ENCODE measurements around the gene MAPK8. TPM values are rescaled to one million over a fixed set of nuclear protein-coding genes. Genes with fewer than 3 reads are reported as not detected.
A peak's percentile ranks its signal among the peaks of the same experiment; 100 is the strongest.

Gene MAPK8
- total and polyA plus RNA-seq, 9 of the 15 experiments (the other 6 are each of a cell fraction or from before 2014, with no cell fraction given), result 6.4 to 159 (median 71.0) TPM

- POLR2A ChIA-PET, result interaction anchor here (0.9 to 3.5 kb wide), 6 partner anchors 9 to 25 kb away, joined by 3 to 10 read pairs (median 4); no protein-coding TSS in a partner anchor
- DNase-seq (ENCODE audit: extremely low read depth in 1 of 4, low spot score in 3 of 4) (peak; percentile 80 to 96 (median 83)), FAIRE-seq (peak; percentile 92), ATAC-seq (peak; percentile 48)
- 0% methylated on average over 3 of the region's 3 CpGs for WGBS (ENCODE audit: insufficient coverage, low coverage, missing lambda C conversion rate)
- H3K4me3 ChIP-seq, result no peak overlapping the region
- no peaks in the 10 kb centered on the region; a peak in 1 of 5 replicates for H3K27me3 ChIP-seq (ENCODE audit: control insufficient read depth in 2 of 2, insufficient read depth in 2 of 2, low read length in 2 of 2)
- no peaks in the 10 kb centered on the region for H3K9me1 ChIP-seq (ENCODE audit: control insufficient read depth, insufficient read depth, low read length)
- H3K27ac ChIP-seq (ENCODE audit: extremely low read depth, low read depth, low read length), result peak overlapping the region; percentile 100
- H3K79me2 ChIP-seq (ENCODE audit: control insufficient read depth, insufficient read depth, low read length), result peaks cover 69% of the 10 kb centered on the region
- intact Hi-C loops (cut with micrococcal nuclease) (loop anchor here (2.0 kb wide), 1 partner anchor 39 kb away; no protein-coding TSS in a partner anchor), in situ Hi-C loops (cut with MboI) (no loop called here)
- CTCF ChIA-PET (ENCODE audit: low intra/inter-chr PET ratio), result no interaction called here
- H3K9me3 ChIP-seq (replicated peaks; ENCODE audit: control insufficient read depth, insufficient read depth, low read depth, low read length), result peaks cover 3% of the 10 kb centered on the region
- H3K4me2 ChIP-seq (ENCODE audit: insufficient read depth, low read length), result peak overlapping the region; percentile 76
- peaks cover 29% of the 10 kb centered on the region for H3K36me3 ChIP-seq (ENCODE audit: control insufficient read depth, insufficient read depth, low read length)
- peak overlapping the region; percentile 82 to 92 for H3K9ac ChIP-seq (ENCODE audit: insufficient read depth in 1 of 2, low read depth in 2 of 2, low read length in 2 of 2)
- peaks cover 70 to 80% of the 10 kb centered on the region in 2 experiments for H3K4me1 ChIP-seq (replicated peaks in 1 of 2; ENCODE audit: control insufficient read depth in 2 of 2, insufficient read depth in 2 of 2, low read length in 2 of 2)
- H4K20me1 ChIP-seq (replicated peaks; ENCODE audit: control insufficient read depth, insufficient read depth, low read length), result no peaks in the 10 kb centered on the region
- H2AFZ ChIP-seq (ENCODE audit: low read depth, low read length), result no peak overlapping the region
- BruUV-seq (replicated peaks), result TSS peak; percentile 88
- TF ChIP-seq MED1 (CRISPR knock-in tag; IDR thresholded peaks at IDR 0.05; ENCODE audit: borderline replicate concordance), result no peak
- peak in 1 of 2 experiments; percentile 39; a peak in 2 of 4 replicates for TF ChIP-seq RAD21 (CRISPR knock-in tag; conservative IDR thresholded peaks at IDR 0.05 in 1 of 2, IDR thresholded peaks at IDR 0.05 in 1 of 2)
- no peak for TF ChIP-seq ZFP30 (CRISPR knock-in tag; IDR thresholded peaks at IDR 0.05; ENCODE audit: borderline replicate concordance)
- TF ChIP-seq MEIS2 (IDR thresholded peaks at IDR 0.05; ENCODE audit: partially characterized antibody), result peak; percentile 16
- no peak for TF ChIP-seq USF2 (CRISPR knock-in tag; IDR thresholded peaks at IDR 0.05)
- TF ChIP-seq CEBPB (tag; IDR thresholded peaks at IDR 0.05), result no peak
- no peak for TF ChIP-seq ATF3 (IDR thresholded peaks at IDR 0.05)
- TF ChIP-seq ATF3 (CRISPR knock-in tag; conservative IDR thresholded peaks at IDR 0.05), result no peak
- TF ChIP-seq RFX1 (IDR thresholded peaks at IDR 0.05), result no peak
- TF ChIP-seq BRF1 (IDR thresholded peaks at IDR 0.05; ENCODE audit: borderline replicate concordance, extremely low read depth, insufficient read length), result no peak
- no peak for TF ChIP-seq PRDM10 (IDR thresholded peaks at IDR 0.05; ENCODE audit: partially characterized antibody)
Observed at GRCh38 chr10:48468130-48468790, 161.8 kb downstream of the MAPK8 start.

Measured in K562 (cell line).